Prostate gland (tissue), 2 donors: ENCODE measurements around the gene ZNF831. TPM values are rescaled to one million over a fixed set of nuclear protein-coding genes. Genes with fewer than 3 reads are reported as not detected.

Experiments
- DNase-seq: peaks from one replicate; pipeline ENCODE4 v3.0.0-alpha.2; 2019; ENCODE audit warnings: low spot score
- H3K27ac ChIP-seq, 2 donors: fragments of 200-600 bp; sonication (generic); 2 replicates each; pipeline ENCODE4 v1.5.1; 2017 to 2019
- H3K27me3 ChIP-seq: fragments of 200-600 bp; sonication (generic); replicated peaks from 2 replicates; pipeline ENCODE4 v1.5.1; 2019; ENCODE audit not compliant: insufficient read depth
- H3K36me3 ChIP-seq, 2 donors: fragments of 200-600 bp; sonication (generic); 1 replicate in 1 of 2; 2 replicates in 1 of 2; pipeline versions ENCODE4 v1.5.1 to v1.8.1; 2017 to 2019
- H3K4me1 ChIP-seq: fragments of 200-600 bp; sonication (generic); replicated peaks from 2 replicates; pipeline ENCODE4 v1.5.1; 2019
- H3K4me3 ChIP-seq, 2 donors: fragments of 200-600 bp; sonication (generic); 2 replicates each; pipeline ENCODE4 v1.5.1; 2017 to 2019
- H3K9me3 ChIP-seq: fragments of 200-600 bp; sonication (generic); 2 replicates; pipeline ENCODE4 v1.5.1; 2017
- CTCF ChIP-seq, 4 experiments: fragments of 200-600 bp in 2 of 4; fragments of 450-650 bp in 2 of 4; sonication (generic) in 2 of 4; IDR thresholded peaks; 1 replicate in 3 of 4; 2 replicates in 1 of 4; pipeline ENCODE4 v1.5.1; 2016 to 2019; ENCODE audit warnings: antibody characterized with exemption in 4 of 4, mild to moderate bottlenecking in 2 of 4, moderate library complexity in 2 of 4
- POLR2A ChIP-seq: fragments of 450-650 bp; IDR thresholded peaks from one replicate; pipeline ENCODE4 v1.6.1; 2016; ENCODE audit warnings: antibody characterized with exemption, mild to moderate bottlenecking
- POLR2AphosphoS5 ChIP-seq: sonication (generic); formaldehyde crosslinking; IDR thresholded peaks from one replicate; pipeline ENCODE4 v1.6.1; 2017; ENCODE audit warnings: antibody characterized with exemption
- WGBS: methylation state at CpG from one replicate; pipeline ENCODE4 v1.1.5; 2018; 5-methylcytosine and 5-hydroxymethylcytosine counted together
- intact Hi-C: fragments of 100-400 bp; cut with DNase I; formaldehyde crosslinking; loops from one replicate; pipeline ENCODE4 v1.14.2; 2022
- total RNA-seq, 2 donors: library from RNA; depleted of rRNA; stranded (reverse); fragments of >200 nt; gene quantifications; one replicate each; pipeline ENCODE4 v1.1.0, GENCODE V29; 2016

ZNF831 gene
- total RNA-seq, 2 donors from 2014 or later, result 0.46 to 1.1 TPM

- DNase-seq, result no peak
- no peaks in the 10 kb centered on the region for H3K9me3 ChIP-seq
- intact Hi-C loops, result loop anchor here (10.0 kb wide), 1 partner anchor 979 kb away; no protein-coding TSS in a partner anchor
- WGBS, result 73% methylated on average over 4 of the region's 4 CpGs
- H3K27me3 ChIP-seq, result no peaks in the 10 kb centered on the region
- no peaks in the 10 kb centered on the region for H3K36me3 ChIP-seq
- H3K4me1 ChIP-seq, result no peaks in the 10 kb centered on the region
- no peak overlapping the region for H3K27ac ChIP-seq
- no peak overlapping the region for H3K4me3 ChIP-seq
- TF ChIP-seq POLR2A (no peak), CTCF (IDR thresholded peaks at IDR 0.05) (no peak), POLR2AphosphoS5 (no peak)
Observed at GRCh38 chr20:59214073-59214472, 50.5 kb downstream of the ZNF831 start.

DNA sequence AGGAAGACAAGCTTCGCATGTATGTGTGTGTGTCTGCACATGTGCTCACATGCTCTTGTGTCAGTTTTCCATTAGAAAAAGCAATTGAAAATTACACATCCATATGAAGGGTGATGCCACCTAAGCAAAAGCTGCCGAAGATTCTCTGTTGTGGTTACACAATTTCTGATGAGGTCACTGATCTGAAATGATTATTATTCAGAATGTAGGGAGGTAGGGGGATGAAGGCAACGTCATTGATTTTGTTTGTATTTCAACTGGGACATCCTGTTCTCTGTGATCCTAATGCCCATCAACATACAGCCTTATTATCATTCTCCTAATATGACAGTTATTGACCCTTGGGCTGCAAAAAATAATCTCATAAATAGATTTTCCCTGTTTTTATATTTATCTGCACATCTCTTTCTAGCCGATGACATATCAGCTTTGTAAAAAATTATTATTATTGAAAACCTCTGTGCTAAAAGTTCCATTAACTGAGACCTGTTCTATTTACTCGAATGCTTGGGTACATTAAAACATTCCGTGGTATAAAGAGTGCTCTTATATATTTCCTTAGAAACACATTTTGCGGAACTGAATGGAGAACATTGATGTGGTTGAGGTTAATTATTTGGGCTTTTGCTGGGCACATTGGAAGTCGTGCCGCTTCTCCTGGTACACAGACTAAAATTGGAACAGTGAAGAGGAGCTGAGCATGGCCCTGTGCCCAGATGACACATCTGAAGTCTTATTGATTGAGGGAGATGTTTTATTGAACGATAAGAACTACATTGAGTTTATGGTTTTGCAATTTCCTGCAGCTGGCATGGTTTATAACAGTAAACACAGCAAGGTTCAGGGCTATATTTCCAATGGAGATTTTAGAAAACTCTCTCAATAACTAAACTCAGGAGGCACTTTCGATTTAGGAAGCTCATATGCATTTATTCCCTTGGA is 51.3 kb downstream of the ZNF831 start:
- no peak for DNase-seq
- H3K9me3 ChIP-seq, result no peaks in the 10 kb centered on the region
- H3K36me3 ChIP-seq, result no peaks in the 10 kb centered on the region
- H3K4me1 ChIP-seq, result no peaks in the 10 kb centered on the region
- H3K27ac ChIP-seq, result no peak overlapping the region
- no peaks in the 10 kb centered on the region for H3K27me3 ChIP-seq
- 65% methylated on average over 11 of the region's 11 CpGs for WGBS
- intact Hi-C loops, result loop anchor here (10.0 kb wide), 1 partner anchor 980 kb away; no protein-coding TSS in a partner anchor
- H3K4me3 ChIP-seq, result no peak overlapping the region
- TF ChIP-seq CTCF (IDR thresholded peaks at IDR 0.05), result no peak
- TF ChIP-seq POLR2AphosphoS5, result no peak
- no peak for TF ChIP-seq POLR2A

DNA sequence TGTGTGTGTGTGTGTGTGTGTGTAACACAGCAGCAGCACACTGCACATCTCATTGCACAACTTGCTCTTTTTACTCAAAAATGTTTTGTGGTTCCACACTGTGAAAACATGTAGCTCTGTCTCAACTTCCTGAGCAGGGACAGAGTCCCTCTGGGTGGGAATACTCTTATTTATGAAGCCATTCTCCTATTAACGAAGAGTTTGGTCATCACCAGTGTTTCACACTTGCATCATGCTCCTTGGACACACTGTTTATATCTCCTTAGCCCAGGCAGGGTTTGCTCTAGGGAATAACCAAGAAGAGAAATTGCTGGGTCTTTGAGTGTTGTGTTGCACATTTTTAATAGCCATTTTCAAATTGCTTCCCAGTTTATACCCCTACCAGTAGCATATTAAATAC is 53.6 kb downstream of the ZNF831 start:
- no peak for DNase-seq
- TF ChIP-seq POLR2AphosphoS5, result no peak
- no peak for TF ChIP-seq CTCF (IDR thresholded peaks at IDR 0.05)
- TF ChIP-seq POLR2A, result no peak
- no peaks in the 10 kb centered on the region for H3K9me3 ChIP-seq
- WGBS, result 70% methylated on average over 1 of the region's 1 CpG
- H3K4me1 ChIP-seq, result no peaks in the 10 kb centered on the region
- intact Hi-C loops, result loop anchor here (10.0 kb wide), 1 partner anchor 982 kb away; no protein-coding TSS in a partner anchor
- no peaks in the 10 kb centered on the region for H3K36me3 ChIP-seq
- H3K27ac ChIP-seq, result no peak overlapping the region
- H3K4me3 ChIP-seq, result no peak overlapping the region
- H3K27me3 ChIP-seq, result no peaks in the 10 kb centered on the region

DNA sequence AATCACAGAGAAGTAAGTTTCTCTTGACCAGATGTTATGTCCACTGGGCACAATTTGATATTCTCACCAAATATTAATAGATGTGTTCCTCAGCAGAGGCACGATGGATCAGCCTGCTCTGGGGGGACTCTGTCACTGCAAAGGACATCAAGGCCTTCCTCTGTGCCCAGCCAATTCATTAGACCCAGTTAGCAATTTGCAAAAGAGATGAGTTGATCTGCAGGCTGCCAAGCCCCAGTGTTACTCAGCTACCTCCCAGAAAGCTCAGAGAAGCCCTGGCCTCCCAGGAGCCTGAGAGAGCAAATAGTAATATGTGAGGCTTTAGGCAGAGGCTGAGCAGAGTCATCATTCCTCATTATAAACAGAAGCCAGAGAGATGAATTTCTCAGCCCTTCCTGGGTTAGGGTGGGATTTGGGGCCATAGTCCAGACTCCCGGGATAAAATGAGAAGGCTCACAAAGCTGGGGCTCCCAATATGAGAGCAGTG is 54.2 kb downstream of the ZNF831 start:
- H3K36me3 ChIP-seq, result no peaks in the 10 kb centered on the region
- no peak for DNase-seq
- intact Hi-C loops, result loop anchor here (10.0 kb wide), 1 partner anchor 983 kb away; no protein-coding TSS in a partner anchor
- H3K27ac ChIP-seq, result no peak overlapping the region
- H3K4me3 ChIP-seq, result no peak overlapping the region
- no peaks in the 10 kb centered on the region for H3K9me3 ChIP-seq
- TF ChIP-seq POLR2AphosphoS5 (no peak), CTCF (IDR thresholded peaks at IDR 0.05) (no peak), POLR2A (no peak)
- 64% methylated on average over 2 of the region's 2 CpGs for WGBS
- H3K4me1 ChIP-seq, result no peaks in the 10 kb centered on the region
- H3K27me3 ChIP-seq, result no peaks in the 10 kb centered on the region
